Vagina (tissue), 2 donors: ENCODE results near the gene MYRF.

Source experiments
- CTCF ChIP-seq, 3 experiments: fragments of 450-650 bp in 2 of 3; fragments of 200-600 bp in 1 of 3; sonication (generic) in 1 of 3; IDR thresholded peaks; one replicate each; pipeline ENCODE4 v1.5.1; 2017 to 2019; ENCODE audit warnings: antibody characterized with exemption in 3 of 3, mild to moderate bottlenecking in 2 of 3, moderate library complexity in 2 of 3
- POLR2AphosphoS5 ChIP-seq, 2 donors: sonication (generic); formaldehyde crosslinking; IDR thresholded peaks; one replicate each; pipeline ENCODE4 v1.9.0; 2017; ENCODE audit warnings: antibody characterized with exemption in 2 of 2, mild to moderate bottlenecking in 2 of 2, low read depth in 1 of 2; ENCODE audit not compliant: insufficient read depth in 1 of 2

- no peak for TF ChIP-seq CTCF (IDR thresholded peaks at IDR 0.05)
- no peak for TF ChIP-seq POLR2AphosphoS5 (IDR thresholded peaks at IDR 0.05; ENCODE audit: insufficient read depth in 1 of 2, low read depth in 1 of 2)
Measured at GRCh38 chr11:61771985-61772455, 19.6 kb downstream of the MYRF start.
